WTC11 (cell line): ENCODE measurements around the gene RNF151. TPM values are rescaled to one million over a fixed set of nuclear protein-coding genes. Genes with fewer than 3 reads are reported as not detected.

Experiments used
- ATAC-seq: fragments of 200-7000 bp; cut with Tn5 transposase; 2 replicates; pipeline ENCODE4 v1.10.0; 2021; ENCODE audit warnings: mild to moderate bottlenecking, moderate library complexity
- CTCF ChIA-PET: fragments of 300-600 bp; sonication (Branson Sonifier 250); formaldehyde crosslinking; loops from one replicate; lab custom pipeline; 2021; ENCODE audit warnings: antibody characterized with exemption; lab: Charles Lee
- POLR2A ChIA-PET: fragments of 350-600 bp; sonication (Branson Sonifier 250); formaldehyde crosslinking; loops from one replicate; lab custom pipeline; 2021; ENCODE audit warnings: antibody characterized with exemption; lab: Charles Lee
- DNase-seq: peaks from one replicate; pipeline ENCODE4 v3.0.0; 2021; ENCODE audit warnings: low spot score
- H3K27ac Mint-ChIP-seq: 2 replicates; pipeline ENCODE4 v1.8.0; 2021; ENCODE audit warnings: mixed read lengths
- H3K27me3 Mint-ChIP-seq: 2 replicates; pipeline ENCODE4 v1.8.0; 2021; ENCODE audit warnings: low read depth, mild to moderate bottlenecking, moderate library complexity, mixed read lengths
- H3K36me3 Mint-ChIP-seq: 2 replicates; pipeline ENCODE4 v1.8.0; 2021; ENCODE audit warnings: mixed read lengths
- H3K4me1 Mint-ChIP-seq: 2 replicates; pipeline ENCODE4 v1.8.0; 2022; ENCODE audit warnings: mixed read lengths
- H3K4me3 Mint-ChIP-seq: 2 replicates; pipeline ENCODE4 v1.8.0; 2021; ENCODE audit warnings: mild to moderate bottlenecking, moderate library complexity, mixed read lengths
- H3K9me3 Mint-ChIP-seq: 2 replicates; pipeline ENCODE4 v1.8.0; 2021; ENCODE audit warnings: mixed read lengths
- CREB1 ChIP-seq: sonication (generic); formaldehyde crosslinking; IDR thresholded peaks from 2 replicates; pipeline ENCODE4 v1.8.0; 2023; ENCODE audit warnings: mild to moderate bottlenecking, missing genetic modification reagents
- FOXK1 ChIP-seq: sonication (generic); formaldehyde crosslinking; IDR thresholded peaks from 2 replicates; pipeline ENCODE4 v1.8.0; 2022; ENCODE audit warnings: mild to moderate bottlenecking, moderate library complexity, missing genetic modification reagents
- GTF2I ChIP-seq: fragments of 250-450 bp; sonication (Bioruptor Pico); conservative IDR thresholded peaks from 2 replicates; pipeline ENCODE4 v1.4.0; 2021; ENCODE audit warnings: mild to moderate bottlenecking
- HMGA2 ChIP-seq: fragments of 250-450 bp; sonication (Bioruptor Pico); IDR thresholded peaks from 2 replicates; pipeline ENCODE4 v1.4.0; 2021; ENCODE audit warnings: mild to moderate bottlenecking, moderate library complexity
- MYBL2 ChIP-seq: sonication (generic); formaldehyde crosslinking; IDR thresholded peaks from 2 replicates; pipeline ENCODE4 v1.8.1; 2023; ENCODE audit warnings: mild to moderate bottlenecking, moderate library complexity, missing genetic modification reagents
- NFATC4 ChIP-seq: fragments of 250-450 bp; sonication (Bioruptor Pico); IDR thresholded peaks from 2 replicates; pipeline ENCODE4 v1.9.0; 2021; ENCODE audit warnings: mild to moderate bottlenecking
- TCF7 ChIP-seq: sonication (generic); formaldehyde crosslinking; IDR thresholded peaks from 2 replicates; pipeline ENCODE4 v1.8.0; 2022; ENCODE audit warnings: mild to moderate bottlenecking, low read depth, missing genetic modification reagents, moderate library complexity
- ZNF263 ChIP-seq: sonication (generic); formaldehyde crosslinking; IDR thresholded peaks from 2 replicates; pipeline ENCODE4 v1.8.1; 2022; ENCODE audit warnings: low read depth, mild to moderate bottlenecking, moderate library complexity, missing genetic modification reagents
- ZNF416 ChIP-seq: fragments of 250-450 bp; sonication (Bioruptor Pico); IDR thresholded peaks from 2 replicates; pipeline ENCODE4 v1.9.0; 2021; ENCODE audit warnings: mild to moderate bottlenecking, inconsistent platforms
- total RNA-seq: library from RNA; stranded (reverse); gene quantifications from 3 replicates; pipeline ENCODE4 v1.2.3, GENCODE V29; 2021
- TF ChIP-seq, protein P1 (sequence below): fragments of 250-450 bp; sonication (Bioruptor Pico); IDR thresholded peaks from 2 replicates; pipeline ENCODE4 v1.9.0; 2021; ENCODE audit warnings: mild to moderate bottlenecking, borderline replicate concordance
- TF ChIP-seq, protein P2 (sequence below): fragments of 250-450 bp; sonication (Bioruptor Pico); IDR thresholded peaks from 2 replicates; pipeline ENCODE4 v1.9.0; 2021; ENCODE audit warnings: moderate library complexity, mild to moderate bottlenecking, inconsistent platforms, borderline replicate concordance
- TF ChIP-seq, protein P3 (sequence below): fragments of 250-450 bp; sonication (Bioruptor Pico); conservative IDR thresholded peaks from 2 replicates; pipeline ENCODE4 v1.9.0; 2021; ENCODE audit warnings: mild to moderate bottlenecking
- TF ChIP-seq, protein P4 (sequence below): fragments of 250-450 bp; sonication (Bioruptor Pico); IDR thresholded peaks from 2 replicates; pipeline ENCODE4 v2.1.2; 2022; ENCODE audit warnings: mild to moderate bottlenecking, moderate library complexity
- TF ChIP-seq, protein P5 (sequence below): sonication (generic); formaldehyde crosslinking; IDR thresholded peaks from 2 replicates; pipeline ENCODE4 v1.8.1; 2023; ENCODE audit warnings: mild to moderate bottlenecking, moderate library complexity, missing genetic modification reagents

Gene RNF151
- total RNA-seq, 1 experiment from 2014 or later, result 0.31 TPM

DNA sequence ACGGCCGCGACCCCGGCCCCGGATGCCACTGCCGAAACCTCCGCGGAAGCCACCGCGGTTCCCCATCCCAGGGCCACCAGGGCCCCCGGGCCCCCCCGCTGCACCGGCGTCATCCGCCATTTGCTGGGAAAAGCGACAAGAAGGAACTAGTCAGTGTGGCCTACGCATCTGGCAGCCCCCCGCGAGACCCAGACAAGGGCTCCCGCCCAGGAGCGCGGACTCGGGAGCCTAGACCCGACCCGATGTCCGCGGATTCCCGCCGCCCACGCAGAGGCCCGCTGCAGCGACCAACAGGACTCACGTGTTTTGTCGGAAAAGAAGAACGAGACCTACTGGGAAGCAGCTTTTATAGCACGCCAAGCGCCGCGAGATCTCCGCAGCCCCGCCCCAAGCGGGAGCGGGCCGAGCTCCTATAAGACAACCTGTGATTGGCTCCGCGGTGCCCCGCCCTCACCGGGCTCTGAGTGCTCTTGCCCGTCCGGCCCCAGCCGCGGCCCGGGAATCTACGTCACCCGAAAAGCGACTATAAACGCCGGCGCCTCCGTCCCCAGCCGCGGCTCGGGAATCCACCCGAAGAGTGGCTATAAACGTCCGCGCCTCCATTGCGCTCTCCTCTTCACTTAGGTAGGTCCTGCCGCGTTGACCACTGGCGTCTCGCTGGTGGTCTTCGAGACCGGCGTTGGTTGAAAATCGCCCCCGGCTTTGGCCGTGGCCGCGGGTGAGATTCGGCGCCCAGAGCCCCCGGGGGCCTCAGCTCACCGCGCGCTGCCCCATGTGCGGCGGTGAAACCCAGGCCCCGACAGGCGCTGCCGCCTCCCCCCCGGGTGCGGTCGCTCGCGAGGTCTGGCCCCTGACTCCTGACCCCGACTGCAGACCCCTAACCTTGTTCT, 1.9 kb upstream of the RNF151 start, which contains the start of gene RPS2 (continued):
- TF ChIP-seq, protein P1, sequence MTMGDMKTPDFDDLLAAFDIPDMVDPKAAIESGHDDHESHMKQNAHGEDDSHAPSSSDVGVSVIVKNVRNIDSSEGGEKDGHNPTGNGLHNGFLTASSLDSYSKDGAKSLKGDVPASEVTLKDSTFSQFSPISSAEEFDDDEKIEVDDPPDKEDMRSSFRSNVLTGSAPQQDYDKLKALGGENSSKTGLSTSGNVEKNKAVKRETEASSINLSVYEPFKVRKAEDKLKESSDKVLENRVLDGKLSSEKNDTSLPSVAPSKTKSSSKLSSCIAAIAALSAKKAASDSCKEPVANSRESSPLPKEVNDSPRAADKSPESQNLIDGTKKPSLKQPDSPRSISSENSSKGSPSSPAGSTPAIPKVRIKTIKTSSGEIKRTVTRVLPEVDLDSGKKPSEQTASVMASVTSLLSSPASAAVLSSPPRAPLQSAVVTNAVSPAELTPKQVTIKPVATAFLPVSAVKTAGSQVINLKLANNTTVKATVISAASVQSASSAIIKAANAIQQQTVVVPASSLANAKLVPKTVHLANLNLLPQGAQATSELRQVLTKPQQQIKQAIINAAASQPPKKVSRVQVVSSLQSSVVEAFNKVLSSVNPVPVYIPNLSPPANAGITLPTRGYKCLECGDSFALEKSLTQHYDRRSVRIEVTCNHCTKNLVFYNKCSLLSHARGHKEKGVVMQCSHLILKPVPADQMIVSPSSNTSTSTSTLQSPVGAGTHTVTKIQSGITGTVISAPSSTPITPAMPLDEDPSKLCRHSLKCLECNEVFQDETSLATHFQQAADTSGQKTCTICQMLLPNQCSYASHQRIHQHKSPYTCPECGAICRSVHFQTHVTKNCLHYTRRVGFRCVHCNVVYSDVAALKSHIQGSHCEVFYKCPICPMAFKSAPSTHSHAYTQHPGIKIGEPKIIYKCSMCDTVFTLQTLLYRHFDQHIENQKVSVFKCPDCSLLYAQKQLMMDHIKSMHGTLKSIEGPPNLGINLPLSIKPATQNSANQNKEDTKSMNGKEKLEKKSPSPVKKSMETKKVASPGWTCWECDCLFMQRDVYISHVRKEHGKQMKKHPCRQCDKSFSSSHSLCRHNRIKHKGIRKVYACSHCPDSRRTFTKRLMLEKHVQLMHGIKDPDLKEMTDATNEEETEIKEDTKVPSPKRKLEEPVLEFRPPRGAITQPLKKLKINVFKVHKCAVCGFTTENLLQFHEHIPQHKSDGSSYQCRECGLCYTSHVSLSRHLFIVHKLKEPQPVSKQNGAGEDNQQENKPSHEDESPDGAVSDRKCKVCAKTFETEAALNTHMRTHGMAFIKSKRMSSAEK (CRISPR knock-in tag), result 0 out of 2 replicates have a peak, but pooled peaks have one; percentile 9
- no peak; the same call in none of the 2 replicates for TF ChIP-seq NFATC4 (CRISPR knock-in tag)

DNA sequence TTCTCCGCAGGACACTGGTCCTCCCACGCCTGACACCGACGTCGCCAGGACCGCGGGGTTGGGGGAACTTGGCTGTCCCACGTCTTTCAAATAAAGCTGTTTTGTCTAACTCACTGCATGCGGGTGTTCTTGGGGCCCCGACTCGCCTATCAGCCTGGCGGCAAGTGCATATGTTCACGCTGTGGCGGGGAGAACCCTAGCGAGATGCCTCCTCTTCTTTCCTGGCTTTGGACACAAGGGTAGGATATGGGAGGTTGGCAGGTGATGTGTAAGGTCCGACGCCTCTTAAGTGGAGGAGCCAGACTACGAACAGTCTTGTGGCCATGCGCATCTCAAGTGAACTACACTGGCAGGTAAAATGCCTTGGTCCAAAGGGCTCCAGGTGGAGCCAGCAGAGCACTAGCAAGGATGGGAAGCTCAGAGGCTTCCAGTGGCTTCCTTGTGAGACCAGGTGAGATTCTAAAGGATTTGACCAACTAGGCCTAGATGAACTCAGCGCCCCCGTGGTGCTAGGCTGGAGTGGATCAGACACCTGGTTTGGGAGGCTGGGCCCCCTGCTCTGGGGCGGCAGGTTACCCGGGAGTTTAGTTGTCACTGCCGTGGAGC, 1.2 kb upstream of the RNF151 start:
- no peaks in the 10 kb centered on the region for H3K27me3 Mint-ChIP-seq
- peaks cover 36% of the 10 kb centered on the region for H3K4me1 Mint-ChIP-seq
- peak overlapping the region; percentile 94 for H3K4me3 Mint-ChIP-seq
- H3K27ac Mint-ChIP-seq, result peak overlapping the region; percentile 79
- no peaks in the 10 kb centered on the region for H3K9me3 Mint-ChIP-seq
- POLR2A ChIA-PET, result interaction anchor here (0.5 to 2.3 kb wide), 19 partner anchors 10 to 545 kb away, joined by 3 to 20 read pairs (median 5); partner anchors contain the start of genes FAHD1, MAPK8IP3, MSRB1 and NOXO1
- no peak for TF ChIP-seq TCF7 (CRISPR knock-in tag)
- TF ChIP-seq CREB1 (CRISPR knock-in tag), result no peak
- TF ChIP-seq ZNF263 (CRISPR knock-in tag), result no peak
- no peak for TF ChIP-seq HMGA2 (CRISPR knock-in tag)
- TF ChIP-seq, protein P2, sequence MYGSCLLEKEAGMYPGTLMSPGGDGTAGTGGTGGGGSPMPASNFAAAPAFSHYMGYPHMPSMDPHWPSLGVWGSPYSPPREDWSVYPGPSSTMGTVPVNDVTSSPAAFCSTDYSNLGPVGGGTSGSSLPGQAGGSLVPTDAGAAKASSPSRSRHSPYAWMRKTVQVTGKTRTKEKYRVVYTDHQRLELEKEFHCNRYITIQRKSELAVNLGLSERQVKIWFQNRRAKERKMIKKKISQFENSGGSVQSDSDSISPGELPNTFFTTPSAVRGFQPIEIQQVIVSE (CRISPR knock-in tag), result no peak
- no peak for TF ChIP-seq GTF2I (CRISPR knock-in tag)
- TF ChIP-seq, protein P3, sequence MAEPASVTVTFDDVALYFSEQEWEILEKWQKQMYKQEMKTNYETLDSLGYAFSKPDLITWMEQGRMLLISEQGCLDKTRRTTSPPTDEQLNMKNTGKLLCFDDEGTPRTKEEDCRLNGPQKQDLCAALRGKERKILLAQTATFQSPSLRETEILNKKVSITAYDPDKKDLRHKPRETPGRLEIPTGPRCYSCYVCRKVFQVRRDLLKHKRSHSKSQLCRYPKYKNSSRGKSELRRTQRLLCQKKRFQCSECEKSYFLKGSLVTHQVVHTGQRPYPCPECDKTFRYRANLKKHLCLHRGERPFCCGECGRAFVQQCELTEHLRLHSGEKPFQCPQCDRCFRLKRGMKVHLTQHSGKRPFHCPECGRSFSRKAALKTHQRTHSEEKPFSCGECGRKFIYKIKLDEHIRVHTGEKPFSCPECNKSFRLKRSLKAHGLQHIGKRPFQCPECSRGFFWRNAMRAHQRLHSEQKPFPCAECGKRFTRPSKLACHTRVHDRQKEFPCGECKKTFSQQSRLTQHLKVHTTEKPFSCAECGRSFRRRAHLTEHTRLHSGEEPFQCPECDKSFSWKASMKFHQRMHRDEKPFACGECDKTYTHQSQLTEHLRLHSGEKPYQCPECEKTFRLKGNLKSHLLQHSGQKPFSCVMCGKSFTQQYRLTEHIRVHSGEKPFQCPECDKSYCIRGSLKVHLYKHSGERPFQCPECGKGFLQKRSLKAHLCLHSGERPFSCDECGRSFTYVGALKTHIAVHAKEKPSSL (CRISPR knock-in tag), result no peak
- TF ChIP-seq ZNF416, result no peak
- no peak for TF ChIP-seq FOXK1
- TF ChIP-seq, protein P4, sequence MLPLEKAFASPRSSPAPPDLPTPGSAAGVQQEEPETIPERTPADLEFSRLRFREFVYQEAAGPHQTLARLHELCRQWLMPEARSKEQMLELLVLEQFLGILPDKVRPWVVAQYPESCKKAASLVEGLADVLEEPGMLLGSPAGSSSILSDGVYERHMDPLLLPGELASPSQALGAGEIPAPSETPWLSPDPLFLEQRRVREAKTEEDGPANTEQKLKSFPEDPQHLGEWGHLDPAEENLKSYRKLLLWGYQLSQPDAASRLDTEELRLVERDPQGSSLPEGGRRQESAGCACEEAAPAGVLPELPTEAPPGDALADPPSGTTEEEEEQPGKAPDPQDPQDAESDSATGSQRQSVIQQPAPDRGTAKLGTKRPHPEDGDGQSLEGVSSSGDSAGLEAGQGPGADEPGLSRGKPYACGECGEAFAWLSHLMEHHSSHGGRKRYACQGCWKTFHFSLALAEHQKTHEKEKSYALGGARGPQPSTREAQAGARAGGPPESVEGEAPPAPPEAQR (CRISPR knock-in tag), result no peak
- TF ChIP-seq MYBL2, result no peak
- TF ChIP-seq, protein P5, sequence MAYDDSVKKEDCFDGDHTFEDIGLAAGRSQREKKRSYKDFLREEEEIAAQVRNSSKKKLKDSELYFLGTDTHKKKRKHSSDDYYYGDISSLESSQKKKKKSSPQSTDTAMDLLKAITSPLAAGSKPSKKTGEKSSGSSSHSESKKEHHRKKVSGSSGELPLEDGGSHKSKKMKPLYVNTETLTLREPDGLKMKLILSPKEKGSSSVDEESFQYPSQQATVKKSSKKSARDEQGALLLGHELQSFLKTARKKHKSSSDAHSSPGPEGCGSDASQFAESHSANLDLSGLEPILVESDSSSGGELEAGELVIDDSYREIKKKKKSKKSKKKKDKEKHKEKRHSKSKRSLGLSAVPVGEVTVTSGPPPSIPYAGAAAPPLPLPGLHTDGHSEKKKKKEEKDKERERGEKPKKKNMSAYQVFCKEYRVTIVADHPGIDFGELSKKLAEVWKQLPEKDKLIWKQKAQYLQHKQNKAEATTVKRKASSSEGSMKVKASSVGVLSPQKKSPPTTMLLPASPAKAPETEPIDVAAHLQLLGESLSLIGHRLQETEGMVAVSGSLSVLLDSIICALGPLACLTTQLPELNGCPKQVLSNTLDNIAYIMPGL (CRISPR knock-in tag), result no peak
- peaks cover 35% of the 10 kb centered on the region for H3K36me3 Mint-ChIP-seq
- ATAC-seq, result no peak
- CTCF ChIA-PET, result interaction anchor here (0.7 to 1.0 kb wide), 5 partner anchors 15 to 42 kb away, joined by 3 to 12 read pairs (median 5); no protein-coding TSS in a partner anchor
- DNase-seq, result no peak
